GM12878 (cell line): ENCODE measurements around the gene RECQL5. TPM values are rescaled to one million over a fixed set of nuclear protein-coding genes. Genes with fewer than 3 reads are reported as not detected.
A peak's percentile ranks its signal among the peaks of the same experiment; 100 is the strongest.

Experiments
- ATF7 ChIP-seq: fragments of 450-650 bp; IDR thresholded peaks from 2 replicates; pipeline ENCODE4 v1.6.1; 2016; ENCODE audit warnings: low read depth, mild to moderate bottlenecking
- DPF2 ChIP-seq: fragments of 450-650 bp; IDR thresholded peaks from 2 replicates; pipeline ENCODE4 v1.6.1; 2017; ENCODE audit warnings: mild to moderate bottlenecking
- GABPA ChIP-seq: IDR thresholded peaks from 2 replicates; pipeline ENCODE4 v1.6.1; 2014; ENCODE audit warnings: antibody characterized with exemption, low read depth, mild to moderate bottlenecking, inconsistent platforms
- GATAD2B ChIP-seq: fragments of 450-650 bp; conservative IDR thresholded peaks from 2 replicates; pipeline ENCODE4 v1.6.1; 2017; ENCODE audit warnings: low read depth, mild to moderate bottlenecking, moderate library complexity
- JUND ChIP-seq: IDR thresholded peaks from 2 replicates; pipeline ENCODE4 v1.6.1; 2012; ENCODE audit warnings: low read depth, mild to moderate bottlenecking, low read length, improper control_type of control experiment, moderate library complexity
- MEF2B ChIP-seq: fragments of 450-650 bp; IDR thresholded peaks from 2 replicates; pipeline ENCODE4 v1.6.1; 2018; ENCODE audit warnings: mild to moderate bottlenecking, moderate library complexity; ENCODE audit not compliant: partially characterized antibody, poor library complexity, severe bottlenecking
- NR2F1 ChIP-seq: fragments of 450-650 bp; conservative IDR thresholded peaks from 2 replicates; pipeline ENCODE4 v1.6.1; 2017; ENCODE audit warnings: mild to moderate bottlenecking
- SIN3A ChIP-seq: IDR thresholded peaks from 2 replicates; pipeline ENCODE4 v1.6.1; 2012; ENCODE audit warnings: low read depth, low read length, improper control_type of control experiment
- SMAD5 ChIP-seq: IDR thresholded peaks from 2 replicates; pipeline ENCODE4 v1.6.1; 2016; ENCODE audit warnings: antibody characterized with exemption, low read depth
- SP1 ChIP-seq: IDR thresholded peaks from one replicate; pipeline ENCODE4 v1.6.1; 2011; ENCODE audit warnings: low read depth, low read length
- SREBF2 ChIP-seq: IDR thresholded peaks from 2 replicates; pipeline ENCODE4 v1.6.1; 2012; ENCODE audit warnings: mild to moderate bottlenecking, low read length
- TBL1XR1 ChIP-seq: IDR thresholded peaks from 2 replicates; pipeline ENCODE4 v1.6.1; 2012; ENCODE audit warnings: low read depth, low read length, improper control_type of control experiment
- ZNF384 ChIP-seq: IDR thresholded peaks from 2 replicates; pipeline ENCODE4 v1.6.1; 2012; ENCODE audit warnings: low read depth, mild to moderate bottlenecking, low read length, improper control_type of control experiment, borderline replicate concordance
- polyA plus RNA-seq, 11 experiments: library from polyadenylated mRNA; depleted of rRNA in 4 of 11; unstranded in 6 of 11; stranded (reverse) in 5 of 11; fragments of >200 nt; fragmentation: Nextera tagmentation in 4 of 11; fragmentation: Illumina TruSeq in 1 of 11; extraction: Ambion mirVana in 4 of 11; extraction: Trizol in 1 of 11; gene quantifications; 1 replicate in 1 of 11; 2 replicates in 10 of 11; pipeline versions ENCODE4 v1.2.1 to v1.2.3, GENCODE V29; 2011 to 2016; ENCODE audit warnings: inconsistent platforms in 2 of 11, missing spikeins in 2 of 11, low read depth in 1 of 11
- total RNA-seq, 4 experiments: library from RNA; depleted of rRNA in 3 of 4; stranded (reverse); fragments of >200 nt in 3 of 4; fragmentation: Illumina TruSeq in 1 of 4; extraction: Trizol in 1 of 4; gene quantifications; 2 replicates each; pipeline versions ENCODE4 v1.2.1 to v1.2.3, GENCODE V29; 2013 to 2021
- TF ChIP-seq, protein P1 (sequence below): fragments of 450-650 bp; formaldehyde crosslinking; IDR thresholded peaks from 2 replicates; pipeline ENCODE4 v1.4.0; 2022; ENCODE audit warnings: mild to moderate bottlenecking, moderate library complexity
- TF ChIP-seq, protein P2 (sequence below): IDR thresholded peaks from 2 replicates; pipeline ENCODE4 v1.6.1; 2012; ENCODE audit warnings: mild to moderate bottlenecking, low read depth, low read length
- TF ChIP-seq, protein P3 (sequence below): fragments of 450-650 bp; IDR thresholded peaks from 2 replicates; pipeline ENCODE4 v1.6.1; 2017; ENCODE audit warnings: low read depth, mild to moderate bottlenecking, moderate library complexity
- TF ChIP-seq, protein P4 (sequence below): fragments of 450-650 bp; conservative IDR thresholded peaks from 2 replicates; pipeline ENCODE4 v1.6.1; 2017; ENCODE audit warnings: mild to moderate bottlenecking, moderate library complexity
- TF ChIP-seq, protein P5 (sequence below): IDR thresholded peaks from 2 replicates; pipeline ENCODE4 v1.6.1; 2012; ENCODE audit warnings: low read depth, low read length, improper control_type of control experiment

Gene RECQL5
- total and polyA plus RNA-seq, 10 of the 15 experiments (the other 5 are each of a cell fraction or from before 2014, with no cell fraction given): 3.6 to 30.6 (median 20.1) TPM

DNA sequence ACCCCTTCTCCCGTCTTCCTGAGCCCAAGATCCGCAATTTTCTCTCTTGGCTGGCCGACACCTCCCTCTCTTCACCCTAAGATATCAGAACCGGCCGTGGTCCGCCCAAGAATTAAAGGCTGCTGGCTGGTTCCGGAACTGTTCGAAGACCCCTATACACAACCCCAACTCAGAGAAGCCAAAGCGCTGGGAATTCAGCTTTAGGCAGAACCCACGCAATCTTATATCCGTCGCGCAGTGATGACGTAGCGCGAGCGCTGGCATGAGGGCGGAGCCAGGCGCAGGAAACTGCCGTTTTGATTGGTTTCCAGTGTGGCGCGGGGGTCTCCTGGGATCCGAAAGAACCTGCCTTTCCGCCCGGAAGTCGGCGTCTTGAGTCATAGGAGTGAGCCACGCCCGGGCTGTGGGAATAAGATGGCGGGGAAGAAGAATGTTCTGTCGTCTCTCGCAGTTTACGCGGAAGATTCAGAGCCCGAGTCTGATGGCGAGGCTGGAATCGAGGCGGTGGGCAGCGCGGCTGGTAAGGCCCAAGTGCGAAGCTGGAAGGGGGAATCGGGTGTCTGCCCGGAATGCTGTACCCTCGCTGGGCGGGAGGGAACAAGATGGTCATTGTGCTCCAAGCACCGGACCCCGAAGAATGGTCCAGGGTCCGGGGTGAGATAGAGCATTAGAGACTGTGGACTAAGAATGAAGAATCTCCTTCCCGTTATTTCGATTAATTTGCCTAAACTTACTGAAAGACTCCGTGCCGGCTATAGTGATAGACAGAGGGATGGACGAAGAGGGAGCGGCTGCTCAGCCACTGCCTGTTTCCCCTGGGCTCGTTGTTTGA is at the start of gene RECQL5, which contains the start of gene SAP30BP (continued):
- TF ChIP-seq, protein P1, sequence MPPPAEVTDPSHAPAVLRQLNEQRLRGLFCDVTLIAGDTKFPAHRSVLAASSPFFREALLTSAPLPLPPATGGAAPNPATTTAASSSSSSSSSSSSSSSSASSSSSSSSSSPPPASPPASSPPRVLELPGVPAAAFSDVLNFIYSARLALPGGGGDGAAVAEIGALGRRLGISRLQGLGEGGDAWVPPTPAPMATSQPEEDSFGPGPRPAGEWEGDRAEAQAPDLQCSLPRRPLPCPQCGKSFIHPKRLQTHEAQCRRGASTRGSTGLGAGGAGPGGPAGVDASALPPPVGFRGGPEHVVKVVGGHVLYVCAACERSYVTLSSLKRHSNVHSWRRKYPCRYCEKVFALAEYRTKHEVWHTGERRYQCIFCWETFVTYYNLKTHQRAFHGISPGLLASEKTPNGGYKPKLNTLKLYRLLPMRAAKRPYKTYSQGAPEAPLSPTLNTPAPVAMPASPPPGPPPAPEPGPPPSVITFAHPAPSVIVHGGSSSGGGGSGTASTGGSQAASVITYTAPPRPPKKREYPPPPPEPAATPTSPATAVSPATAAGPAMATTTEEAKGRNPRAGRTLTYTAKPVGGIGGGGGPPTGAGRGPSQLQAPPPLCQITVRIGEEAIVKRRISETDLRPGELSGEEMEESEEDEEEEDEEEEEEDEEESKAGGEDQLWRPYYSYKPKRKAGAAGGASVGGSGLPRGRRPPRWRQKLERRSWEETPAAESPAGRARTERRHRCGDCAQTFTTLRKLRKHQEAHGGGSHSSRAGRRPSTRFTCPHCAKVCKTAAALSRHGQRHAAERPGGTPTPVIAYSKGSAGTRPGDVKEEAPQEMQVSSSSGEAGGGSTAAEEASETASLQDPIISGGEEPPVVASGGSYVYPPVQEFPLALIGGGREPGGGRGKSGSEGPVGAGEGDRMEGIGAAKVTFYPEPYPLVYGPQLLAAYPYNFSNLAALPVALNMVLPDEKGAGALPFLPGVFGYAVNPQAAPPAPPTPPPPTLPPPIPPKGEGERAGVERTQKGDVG (CRISPR knock-in tag): no peak
- TF ChIP-seq, protein P2, sequence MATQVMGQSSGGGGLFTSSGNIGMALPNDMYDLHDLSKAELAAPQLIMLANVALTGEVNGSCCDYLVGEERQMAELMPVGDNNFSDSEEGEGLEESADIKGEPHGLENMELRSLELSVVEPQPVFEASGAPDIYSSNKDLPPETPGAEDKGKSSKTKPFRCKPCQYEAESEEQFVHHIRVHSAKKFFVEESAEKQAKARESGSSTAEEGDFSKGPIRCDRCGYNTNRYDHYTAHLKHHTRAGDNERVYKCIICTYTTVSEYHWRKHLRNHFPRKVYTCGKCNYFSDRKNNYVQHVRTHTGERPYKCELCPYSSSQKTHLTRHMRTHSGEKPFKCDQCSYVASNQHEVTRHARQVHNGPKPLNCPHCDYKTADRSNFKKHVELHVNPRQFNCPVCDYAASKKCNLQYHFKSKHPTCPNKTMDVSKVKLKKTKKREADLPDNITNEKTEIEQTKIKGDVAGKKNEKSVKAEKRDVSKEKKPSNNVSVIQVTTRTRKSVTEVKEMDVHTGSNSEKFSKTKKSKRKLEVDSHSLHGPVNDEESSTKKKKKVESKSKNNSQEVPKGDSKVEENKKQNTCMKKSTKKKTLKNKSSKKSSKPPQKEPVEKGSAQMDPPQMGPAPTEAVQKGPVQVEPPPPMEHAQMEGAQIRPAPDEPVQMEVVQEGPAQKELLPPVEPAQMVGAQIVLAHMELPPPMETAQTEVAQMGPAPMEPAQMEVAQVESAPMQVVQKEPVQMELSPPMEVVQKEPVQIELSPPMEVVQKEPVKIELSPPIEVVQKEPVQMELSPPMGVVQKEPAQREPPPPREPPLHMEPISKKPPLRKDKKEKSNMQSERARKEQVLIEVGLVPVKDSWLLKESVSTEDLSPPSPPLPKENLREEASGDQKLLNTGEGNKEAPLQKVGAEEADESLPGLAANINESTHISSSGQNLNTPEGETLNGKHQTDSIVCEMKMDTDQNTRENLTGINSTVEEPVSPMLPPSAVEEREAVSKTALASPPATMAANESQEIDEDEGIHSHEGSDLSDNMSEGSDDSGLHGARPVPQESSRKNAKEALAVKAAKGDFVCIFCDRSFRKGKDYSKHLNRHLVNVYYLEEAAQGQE: no peak
- peak; percentile 54; the same call in 1 of the 2 replicates for TF ChIP-seq GATAD2B
- TF ChIP-seq MEF2B: peak; percentile 91
- TF ChIP-seq SP1: peak; percentile 74
- TF ChIP-seq SMAD5: peak; percentile 74; the same call in 1 of the 2 replicates
- peak; percentile 93 for TF ChIP-seq GABPA
- peak; percentile 22 for TF ChIP-seq SIN3A
- no peak for TF ChIP-seq DPF2
- TF ChIP-seq TBL1XR1: 0 out of 2 replicates have a peak, but pooled peaks have one; percentile 26
- no peak for TF ChIP-seq SREBF2
- TF ChIP-seq, protein P3, sequence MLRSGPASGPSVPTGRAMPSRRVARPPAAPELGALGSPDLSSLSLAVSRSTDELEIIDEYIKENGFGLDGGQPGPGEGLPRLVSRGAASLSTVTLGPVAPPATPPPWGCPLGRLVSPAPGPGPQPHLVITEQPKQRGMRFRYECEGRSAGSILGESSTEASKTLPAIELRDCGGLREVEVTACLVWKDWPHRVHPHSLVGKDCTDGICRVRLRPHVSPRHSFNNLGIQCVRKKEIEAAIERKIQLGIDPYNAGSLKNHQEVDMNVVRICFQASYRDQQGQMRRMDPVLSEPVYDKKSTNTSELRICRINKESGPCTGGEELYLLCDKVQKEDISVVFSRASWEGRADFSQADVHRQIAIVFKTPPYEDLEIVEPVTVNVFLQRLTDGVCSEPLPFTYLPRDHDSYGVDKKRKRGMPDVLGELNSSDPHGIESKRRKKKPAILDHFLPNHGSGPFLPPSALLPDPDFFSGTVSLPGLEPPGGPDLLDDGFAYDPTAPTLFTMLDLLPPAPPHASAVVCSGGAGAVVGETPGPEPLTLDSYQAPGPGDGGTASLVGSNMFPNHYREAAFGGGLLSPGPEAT: peak; percentile 100
- TF ChIP-seq ZNF384: no peak
- peak; percentile 90 for TF ChIP-seq ATF7
- no peak for TF ChIP-seq NR2F1
- no peak for TF ChIP-seq JUND
- TF ChIP-seq, protein P4, sequence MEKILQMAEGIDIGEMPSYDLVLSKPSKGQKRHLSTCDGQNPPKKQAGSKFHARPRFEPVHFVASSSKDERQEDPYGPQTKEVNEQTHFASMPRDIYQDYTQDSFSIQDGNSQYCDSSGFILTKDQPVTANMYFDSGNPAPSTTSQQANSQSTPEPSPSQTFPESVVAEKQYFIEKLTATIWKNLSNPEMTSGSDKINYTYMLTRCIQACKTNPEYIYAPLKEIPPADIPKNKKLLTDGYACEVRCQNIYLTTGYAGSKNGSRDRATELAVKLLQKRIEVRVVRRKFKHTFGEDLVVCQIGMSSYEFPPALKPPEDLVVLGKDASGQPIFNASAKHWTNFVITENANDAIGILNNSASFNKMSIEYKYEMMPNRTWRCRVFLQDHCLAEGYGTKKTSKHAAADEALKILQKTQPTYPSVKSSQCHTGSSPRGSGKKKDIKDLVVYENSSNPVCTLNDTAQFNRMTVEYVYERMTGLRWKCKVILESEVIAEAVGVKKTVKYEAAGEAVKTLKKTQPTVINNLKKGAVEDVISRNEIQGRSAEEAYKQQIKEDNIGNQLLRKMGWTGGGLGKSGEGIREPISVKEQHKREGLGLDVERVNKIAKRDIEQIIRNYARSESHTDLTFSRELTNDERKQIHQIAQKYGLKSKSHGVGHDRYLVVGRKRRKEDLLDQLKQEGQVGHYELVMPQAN: peak; percentile 20; the same call in 1 of the 2 replicates
- TF ChIP-seq, protein P5, sequence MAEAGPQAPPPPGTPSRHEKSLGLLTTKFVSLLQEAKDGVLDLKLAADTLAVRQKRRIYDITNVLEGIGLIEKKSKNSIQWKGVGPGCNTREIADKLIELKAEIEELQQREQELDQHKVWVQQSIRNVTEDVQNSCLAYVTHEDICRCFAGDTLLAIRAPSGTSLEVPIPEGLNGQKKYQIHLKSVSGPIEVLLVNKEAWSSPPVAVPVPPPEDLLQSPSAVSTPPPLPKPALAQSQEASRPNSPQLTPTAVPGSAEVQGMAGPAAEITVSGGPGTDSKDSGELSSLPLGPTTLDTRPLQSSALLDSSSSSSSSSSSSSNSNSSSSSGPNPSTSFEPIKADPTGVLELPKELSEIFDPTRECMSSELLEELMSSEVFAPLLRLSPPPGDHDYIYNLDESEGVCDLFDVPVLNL: peak; percentile 61; the same call in 1 of the 2 replicates
